H1 (cell line): ENCODE data around the gene ARFRP1. TPM values are rescaled to one million over a fixed set of nuclear protein-coding genes. Genes with fewer than 3 reads are reported as not detected.
A peak's percentile ranks its signal among the peaks of the same experiment; 100 is the strongest.

Experiments used
- CTCF ChIA-PET: fragments of 300-600 bp; sonication (Branson Sonifier 250); formaldehyde crosslinking; loops from one replicate; lab custom pipeline; 2021; ENCODE audit not compliant: partially characterized antibody; lab: Charles Lee
- POLR2A ChIA-PET: fragments of 300-600 bp; sonication (Branson Sonifier 250); formaldehyde crosslinking; loops from one replicate; lab custom pipeline; 2021; ENCODE audit warnings: inconsistent platforms; ENCODE audit not compliant: partially characterized antibody; lab: Charles Lee
- DNase-seq, 2 experiments: peaks; one replicate each; pipeline versions ENCODE4 v3.0.0 to v3.0.0-alpha.2; 2010 to 2022; ENCODE audit warnings: low spot score in 2 of 2, low read depth in 1 of 2, mixed read lengths in 1 of 2
- FAIRE-seq: peaks from 2 replicates; lab custom pipeline; 2011; peaks lifted over from hg19 to GRCh38; lab: Jason Lieb, UNC
- H2AFZ ChIP-seq: 2 replicates; pipeline ENCODE4 v1.8.1; 2012; ENCODE audit warnings: low read length, inconsistent platforms
- H2AK5ac ChIP-seq: 2 replicates; pipeline ENCODE4 v1.6.1; 2013; ENCODE audit warnings: low read depth, low read length
- H2BK120ac ChIP-seq: replicated peaks from 2 replicates; pipeline ENCODE3; 2013; ENCODE audit warnings: low read depth, low read length, inconsistent platforms
- H2BK12ac ChIP-seq: 2 replicates; pipeline ENCODE4 v1.6.1; 2013; ENCODE audit warnings: low read depth, low read length
- H2BK15ac ChIP-seq: 2 replicates; pipeline ENCODE4 v1.6.1; 2013; ENCODE audit warnings: low read length
- H2BK20ac ChIP-seq: 2 replicates; pipeline ENCODE4 v1.6.1; 2013; ENCODE audit warnings: low read length
- H2BK5ac ChIP-seq: 2 replicates; pipeline ENCODE4 v1.6.1; 2013; ENCODE audit warnings: low read depth, low read length
- H3K14ac ChIP-seq: 2 replicates; pipeline ENCODE4 v1.6.1; 2013; ENCODE audit warnings: inconsistent platforms; ENCODE audit not compliant: insufficient read length
- H3K18ac ChIP-seq: 2 replicates; pipeline ENCODE4 v1.6.1; 2013; ENCODE audit warnings: low read length; ENCODE audit errors: extremely low read depth
- H3K23ac ChIP-seq: 2 replicates; pipeline ENCODE4 v1.6.1; 2013; ENCODE audit warnings: inconsistent platforms; ENCODE audit not compliant: insufficient read length
- H3K23me2 ChIP-seq: 2 replicates; pipeline ENCODE4 v1.6.1; 2013; ENCODE audit warnings: low read depth, low read length
- H3K27ac ChIP-seq: 2 replicates; pipeline ENCODE4 v1.6.1; 2011; ENCODE audit warnings: low read depth, low read length, inconsistent platforms
- H3K27me3 ChIP-seq, 4 experiments: replicated peaks in 1 of 4; 1 replicate in 1 of 4; 2 replicates in 3 of 4; pipeline versions ENCODE4 v1.6.1 to v1.8.1; 2011 to 2013; ENCODE audit warnings: low read length in 3 of 4, mild to moderate bottlenecking in 3 of 4, inconsistent platforms in 2 of 4, mixed read lengths in 2 of 4, moderate library complexity in 1 of 4; ENCODE audit not compliant: control insufficient read depth in 3 of 4, insufficient read depth in 3 of 4; ENCODE audit errors: extremely low read depth in 1 of 4
- H3K36me3 ChIP-seq, 4 experiments: 2 replicates each; pipeline versions ENCODE4 v1.6.1 to v1.8.1; 2011 to 2013; ENCODE audit warnings: mild to moderate bottlenecking in 4 of 4, low read length in 3 of 4, moderate library complexity in 2 of 4, control low read depth in 1 of 4, inconsistent platforms in 1 of 4; ENCODE audit not compliant: insufficient read depth in 4 of 4, control insufficient read depth in 2 of 4
- H3K4ac ChIP-seq: replicated peaks from 2 replicates; pipeline ENCODE3; 2013; ENCODE audit warnings: low read length, low read depth, mixed read lengths, inconsistent platforms; ENCODE audit not compliant: insufficient read length
- H3K4me1 ChIP-seq, 4 experiments: replicated peaks in 1 of 4; 1 replicate in 1 of 4; 2 replicates in 3 of 4; pipeline versions ENCODE4 v1.6.1 to v1.8.1; 2011 to 2013; ENCODE audit warnings: low read length in 3 of 4, inconsistent platforms in 2 of 4, mixed read lengths in 1 of 4; ENCODE audit not compliant: insufficient read depth in 4 of 4, control insufficient read depth in 3 of 4
- H3K4me2 ChIP-seq, 2 experiments: 2 replicates each; pipeline versions ENCODE4 v1.6.1 to v1.8.1; 2011 to 2013; ENCODE audit warnings: low read depth in 2 of 2, low read length in 2 of 2, control low read depth in 1 of 2, inconsistent platforms in 1 of 2, mild to moderate bottlenecking in 1 of 2; ENCODE audit not compliant: insufficient read depth in 1 of 2
- H3K4me3 ChIP-seq, 4 experiments: fragments of 200-600, 300-600 bp in 1 of 4; sonication (generic), shearing (Covaris generic), sonication (Bioruptor Twin) in 1 of 4; 2 replicates each; pipeline versions ENCODE4 v1.5.1 to v1.8.1; 2011 to 2016; ENCODE audit warnings: low read length in 4 of 4, low read depth in 3 of 4, control low read depth in 2 of 4, inconsistent platforms in 2 of 4, mild to moderate bottlenecking in 2 of 4, mixed read lengths in 1 of 4, moderate library complexity in 1 of 4; ENCODE audit not compliant: insufficient read depth in 2 of 4; ENCODE audit errors: extremely low read depth in 1 of 4
- H3K56ac ChIP-seq: replicated peaks from 2 replicates; pipeline ENCODE3; 2013; ENCODE audit warnings: low read depth, mild to moderate bottlenecking, mixed read lengths, low read length, inconsistent platforms; ENCODE audit not compliant: insufficient read length
- H3K79me1 ChIP-seq: 2 replicates; pipeline ENCODE4 v1.6.1; 2013; ENCODE audit warnings: low read depth, low read length, control low read depth
- H3K79me2 ChIP-seq, 2 experiments: 2 replicates each; pipeline versions ENCODE4 v1.6.1 to v1.8.1; 2012 to 2013; ENCODE audit warnings: low read length in 2 of 2, mild to moderate bottlenecking in 2 of 2, inconsistent platforms in 1 of 2; ENCODE audit not compliant: insufficient read depth in 2 of 2, control insufficient read depth in 1 of 2
- H3K9ac ChIP-seq, 4 experiments: replicated peaks in 1 of 4; 1 replicate in 1 of 4; 2 replicates in 3 of 4; pipeline versions ENCODE4 v1.6.1 to v1.8.1; 2011 to 2013; ENCODE audit warnings: low read depth in 3 of 4, low read length in 3 of 4, control low read depth in 2 of 4, mild to moderate bottlenecking in 2 of 4, moderate library complexity in 2 of 4, inconsistent platforms in 1 of 4; ENCODE audit errors: extremely low read depth in 1 of 4
- H3K9me3 ChIP-seq, 2 experiments: 2 replicates each; pipeline versions ENCODE4 v1.6.1 to v1.8.1; 2012 to 2013; ENCODE audit warnings: mild to moderate bottlenecking in 2 of 2, moderate library complexity in 2 of 2, control low read depth in 1 of 2, inconsistent platforms in 1 of 2, low read depth in 1 of 2, low read length in 1 of 2, mixed read lengths in 1 of 2; ENCODE audit not compliant: insufficient read depth in 2 of 2
- H4K20me1 ChIP-seq, 2 experiments: replicated peaks in 1 of 2; 2 replicates each; pipeline versions ENCODE3 to v1.8.1; 2011 to 2013; ENCODE audit warnings: inconsistent platforms in 2 of 2, low read length in 2 of 2, mild to moderate bottlenecking in 1 of 2; ENCODE audit not compliant: insufficient read depth in 2 of 2, control insufficient read depth in 1 of 2
- H4K5ac ChIP-seq: 2 replicates; pipeline ENCODE4 v1.6.1; 2013; ENCODE audit warnings: low read length, low read depth, mixed read lengths, inconsistent platforms; ENCODE audit not compliant: insufficient read length
- H4K8ac ChIP-seq: 2 replicates; pipeline ENCODE4 v1.8.0; 2013; ENCODE audit warnings: mild to moderate bottlenecking, moderate library complexity, low read length, inconsistent platforms; ENCODE audit not compliant: insufficient read depth; ENCODE audit errors: extremely low read depth
- H4K91ac ChIP-seq: replicated peaks from 2 replicates; pipeline ENCODE3; 2013; ENCODE audit warnings: low read length, mixed read lengths, inconsistent platforms; ENCODE audit not compliant: insufficient read length
- FOSL1 ChIP-seq: IDR thresholded peaks from 2 replicates; pipeline ENCODE4 v1.6.1; 2011; ENCODE audit warnings: mild to moderate bottlenecking, low read depth, low read length, moderate library complexity; ENCODE audit not compliant: insufficient read depth
- RXRA ChIP-seq: IDR thresholded peaks from 2 replicates; pipeline ENCODE4 v1.6.1; 2011; ENCODE audit warnings: low read depth, mild to moderate bottlenecking, low read length, moderate library complexity; ENCODE audit not compliant: insufficient read depth
- SUZ12 ChIP-seq: fragments of 200-600 bp; sonication (generic); IDR thresholded peaks from 2 replicates; pipeline ENCODE4 v1.6.1; 2012; ENCODE audit warnings: mild to moderate bottlenecking, inconsistent platforms, low read length, moderate library complexity, mixed read lengths
- WGBS, 2 experiments: shearing (Covaris generic) in 1 of 2; methylation state at CpG; one replicate each; pipeline versions ENCODE4 v1.1.6 to v1.1.7; 2013 to 2015; ENCODE audit warnings: low lambda C conversion rate in 2 of 2, mixed read lengths in 2 of 2, inconsistent platforms in 1 of 2, low coverage in 1 of 2, missing lambda C conversion rate in 1 of 2; ENCODE audit not compliant: insufficient replicate concordance in 2 of 2, insufficient coverage in 1 of 2, insufficient read length in 1 of 2; ENCODE audit errors: extremely low coverage in 1 of 2, missing lambda C conversion rate in 1 of 2; 5-methylcytosine and 5-hydroxymethylcytosine counted together
- polyA plus RNA-seq, 7 experiments: library from polyadenylated mRNA; depleted of rRNA in 3 of 7; stranded (reverse) in 5 of 7; unstranded in 2 of 7; fragments of >200 nt in 5 of 7; fragments of 200-250 nt in 2 of 7; gene quantifications; 1 replicate in 5 of 7; 2 replicates in 1 of 7; 4 replicates in 1 of 7; pipeline versions ENCODE4 v1.2.1 to v1.2.3, GENCODE V29; 2011 to 2013; ENCODE audit warnings: missing spikeins in 2 of 7, mixed read lengths in 2 of 7
- total RNA-seq: library from RNA; stranded (reverse); fragmentation: NEBNext Ultra II Directional; extraction: Animal tissue kit (Norgen Biotek cat#: 25700); gene quantifications from 2 replicates; pipeline ENCODE4 v1.2.1, GENCODE V29; 2021

ARFRP1 gene
- total and polyA plus RNA-seq, 2 of the 8 experiments (the other 6 are each of a cell fraction or from before 2014, with no cell fraction given) = 12.9 to 22.9 TPM

- DNase-seq = peak in 1 of 2 experiments; percentile 51
- no peak overlapping the region for H2BK12ac ChIP-seq
- no peak overlapping the region for H2BK5ac ChIP-seq
- H3K9me3 ChIP-seq = no peaks in the 10 kb centered on the region; a peak in 1 of 4 replicates
- H3K36me3 ChIP-seq = peaks cover 0 to 3% (median 0%) of the 10 kb centered on the region in 4 experiments; a peak in 1 of 8 replicates
- no peak overlapping the region for H3K4me2 ChIP-seq
- peaks cover 0 to 12% (median 7%) of the 10 kb centered on the region in 4 experiments; a peak in 4 of 7 replicates for H3K4me1 ChIP-seq
- no peak overlapping the region for H2AFZ ChIP-seq
- no peak overlapping the region for H3K27ac ChIP-seq
- TF ChIP-seq FOSL1 = no peak
- no peak for TF ChIP-seq RXRA
- no peak for TF ChIP-seq SUZ12
- H3K9ac ChIP-seq = no peak overlapping the region
- no peaks in the 10 kb centered on the region for H3K79me2 ChIP-seq
- 88% methylated on average over 38 of the region's 40 CpGs; no CpG with 5 or more reads in 1 of the 2 experiments for WGBS, 2 experiments
- no peak overlapping the region for H3K14ac ChIP-seq
- no peaks in the 10 kb centered on the region for H3K79me1 ChIP-seq
- no peaks in the 10 kb centered on the region for H3K27me3 ChIP-seq
- H3K4me3 ChIP-seq = no peak overlapping the region
- H3K56ac ChIP-seq = no peak overlapping the region
- H3K23me2 ChIP-seq = peaks cover 8% of the 10 kb centered on the region; the same call in 1 of the 2 replicates
- no peak overlapping the region for H2BK15ac ChIP-seq
- H3K18ac ChIP-seq = no peak overlapping the region
- no peak overlapping the region for H2BK120ac ChIP-seq
- H4K8ac ChIP-seq = no peak overlapping the region; the same call in 1 of the 2 replicates
- ChIA-PET POLR2A (interaction anchor here (0.5 to 4.2 kb wide), 19 partner anchors 8 to 166 kb away, joined by 3 to 49 read pairs (median 3); partner anchors contain the start of genes ARFRP1, GMEB2, LIME1 and SLC2A4RG), CTCF (interaction anchor here (0.6 to 2.4 kb wide), 9 partner anchors 9 to 241 kb away, joined by 3 to 9 read pairs (median 4); partner anchors contain the start of genes ARFRP1 and ZGPAT)
- no peak overlapping the region for H4K91ac ChIP-seq
- peaks cover 2 to 10% of the 10 kb centered on the region in 2 experiments for H4K20me1 ChIP-seq
- no peak overlapping the region for H3K23ac ChIP-seq
- no peak overlapping the region for H2AK5ac ChIP-seq
- no peak overlapping the region for H3K4ac ChIP-seq
- no peak overlapping the region for H2BK20ac ChIP-seq
- no peak overlapping the region for H4K5ac ChIP-seq
- no peak for FAIRE-seq
Observed at GRCh38 chr20:63697868-63698545, 9.8 kb downstream of the ARFRP1 start.
